CD4-positive, alpha-beta T cell treated with Interleukin-10 for 1 hour (primary cell): ENCODE results near the gene LCN6.
"Not testable (repeated sequence)": the region's sequence is repeated elsewhere in the genome, so short reads cannot be mapped to it uniquely, and the experiment has no call there.

Experiments
- DNase-seq: peaks from one replicate; pipeline ENCODE4 v3.0.0-alpha.2; 2020

LCN6 gene

DNA sequence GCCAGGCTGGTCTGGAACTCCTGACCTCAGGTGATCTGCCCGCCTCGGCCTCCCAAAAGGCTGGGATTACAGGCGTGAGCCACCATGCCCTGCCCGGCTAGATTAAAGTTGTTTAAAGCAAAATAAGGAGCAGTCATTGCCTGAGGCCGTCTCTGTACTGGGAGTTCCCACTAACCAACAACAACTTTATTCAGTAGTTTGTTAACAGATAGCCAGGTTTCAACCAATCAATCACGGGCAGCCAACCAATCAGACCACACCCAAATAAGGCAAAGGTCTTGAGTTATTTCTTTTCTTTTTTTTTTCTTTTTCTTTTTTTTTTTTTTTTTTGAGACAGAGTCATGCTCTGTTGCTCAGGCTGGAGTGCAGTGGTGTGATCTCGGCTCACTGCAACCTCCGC is 43.6 kb downstream of the LCN6 start:
- DNase-seq, result not testable (repeated sequence)

DNA sequence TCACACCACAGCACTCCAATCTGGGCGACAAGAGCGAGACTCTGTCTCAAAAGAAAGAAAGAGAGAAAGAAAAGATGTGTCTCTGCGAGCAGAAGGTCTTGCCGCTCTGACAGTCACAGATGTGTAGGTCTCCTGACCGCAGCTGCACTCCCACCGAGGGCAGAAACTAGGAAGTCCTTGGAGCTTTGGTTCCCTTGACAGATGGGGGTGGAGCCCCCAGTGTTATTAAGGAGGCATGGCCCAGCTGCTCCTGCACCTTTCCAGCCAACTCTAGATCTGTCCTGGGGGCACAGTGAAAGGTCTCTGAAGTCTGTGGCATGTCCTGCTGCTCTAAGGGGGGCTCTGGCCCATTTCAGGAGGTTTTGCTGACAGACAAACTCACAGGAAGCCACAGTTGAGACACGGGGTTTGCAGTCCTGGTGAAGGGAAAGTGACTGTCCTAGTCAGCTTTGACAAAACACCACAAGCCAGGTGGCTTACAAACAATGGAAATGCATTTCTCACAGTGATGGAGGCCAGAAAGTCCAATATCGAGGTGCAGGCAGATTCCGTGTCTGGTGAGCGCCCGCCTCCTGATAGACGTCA is 45.0 kb downstream of the LCN6 start:
- DNase-seq, result no peak

DNA sequence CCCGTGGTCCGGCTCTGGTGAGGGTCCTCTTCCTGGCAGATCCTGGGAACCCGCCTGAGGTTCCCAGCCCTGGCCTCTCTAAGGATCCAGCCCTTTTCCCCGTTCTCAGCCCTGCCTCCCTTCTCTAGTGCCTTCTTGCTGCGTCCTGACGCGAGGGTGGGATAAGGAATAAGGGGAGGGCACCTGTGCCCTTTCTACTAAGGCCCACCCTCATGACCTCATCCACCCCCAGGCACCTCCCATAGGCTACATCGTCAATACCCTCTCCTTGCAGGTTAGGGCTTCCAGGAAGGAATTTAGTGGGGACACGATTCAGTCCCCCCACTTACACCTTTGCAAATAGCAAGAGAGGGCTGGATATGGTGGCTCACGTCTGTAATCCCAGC is 46.7 kb downstream of the LCN6 start:
- DNase-seq, result no peak

DNA sequence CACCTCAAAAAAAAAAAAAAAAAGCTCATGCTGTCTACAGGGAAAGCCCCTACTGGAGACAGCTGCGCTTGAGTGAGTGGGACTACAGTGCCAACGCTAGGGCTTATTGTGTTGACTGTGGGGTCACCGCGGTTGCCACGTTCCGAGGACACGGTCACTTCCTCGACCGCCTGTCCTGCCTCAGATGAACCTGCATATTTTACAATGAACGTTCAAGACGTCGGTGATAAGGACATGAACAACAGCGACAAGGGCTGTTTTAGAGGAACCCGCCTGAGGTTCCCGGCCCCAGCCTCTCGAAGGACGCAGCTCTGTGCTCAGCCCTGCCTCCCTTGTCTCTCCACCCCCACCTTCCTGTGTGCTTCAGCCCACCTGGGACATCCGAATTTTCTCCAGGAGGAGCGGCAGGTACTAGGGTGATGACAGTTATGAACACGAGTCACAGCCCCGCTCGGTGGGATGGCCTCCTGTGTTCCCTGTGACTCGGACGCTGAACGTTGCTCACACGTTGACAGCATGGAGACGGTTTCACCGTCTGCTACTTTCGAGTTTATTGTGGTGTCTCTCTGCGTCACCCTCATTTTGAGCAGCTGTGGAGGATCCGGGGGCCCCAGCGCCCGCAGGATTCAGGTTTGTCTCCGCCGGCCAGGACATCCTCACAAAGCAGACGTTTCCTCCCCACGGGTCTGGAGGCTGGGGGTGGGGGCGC is 47.2 kb downstream of the LCN6 start:
- DNase-seq, result peak; percentile 52

DNA sequence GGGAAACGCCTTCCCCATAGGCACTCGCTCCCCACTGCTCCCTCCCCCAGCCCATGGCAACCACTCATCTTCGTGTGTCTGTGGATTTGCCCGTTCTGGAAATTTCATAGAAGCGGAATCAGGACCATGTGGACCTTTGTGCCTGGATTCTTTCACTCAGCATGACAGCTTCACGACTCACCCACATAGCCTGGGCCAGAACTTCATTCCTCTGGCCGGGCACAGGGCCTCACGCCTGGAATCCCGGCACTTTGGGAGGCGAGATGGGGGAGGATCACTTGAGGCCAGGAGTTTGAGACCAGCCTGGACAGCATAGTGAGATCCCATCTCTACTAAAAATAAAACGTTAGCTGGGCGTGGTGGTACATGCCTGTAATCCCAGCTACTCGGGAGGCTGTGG is 48.0 kb downstream of the LCN6 start:
- no peak for DNase-seq

- no peak for DNase-seq
Observed at GRCh38 chr9:136698635-136699246, 49.6 kb downstream of the LCN6 start.

- no peak for DNase-seq
Observed at GRCh38 chr9:136697821-136698526, 50.4 kb downstream of the LCN6 start.

- no peak for DNase-seq
Observed at GRCh38 chr9:136697146-136697820, 51.0 kb downstream of the LCN6 start.

DNA sequence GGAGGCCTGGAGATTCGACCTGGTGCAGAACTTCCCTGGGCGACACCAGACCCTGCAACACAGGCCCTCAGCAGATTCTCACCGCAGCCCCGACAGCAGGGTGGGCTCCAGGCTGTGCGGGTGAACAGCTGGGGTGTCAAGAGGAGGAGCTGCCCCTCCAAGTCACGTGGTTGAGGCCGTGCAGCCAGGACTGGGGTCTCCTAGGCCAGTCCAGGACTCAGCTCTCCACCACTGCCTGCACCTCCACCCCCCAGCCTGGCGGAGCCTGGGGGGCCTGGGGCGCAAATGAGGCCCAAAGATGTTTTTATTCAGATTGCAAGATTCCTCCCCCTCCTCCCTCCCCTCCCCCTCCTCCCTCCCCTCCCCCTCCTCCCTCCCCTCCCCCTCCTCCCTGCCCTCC is 51.8 kb downstream of the LCN6 start:
- no peak for DNase-seq

- DNase-seq, result no peak
Observed at GRCh38 chr9:136695955-136696354, 52.4 kb downstream of the LCN6 start.

GRCh38 chr9:136695435-136695895 is 52.9 kb downstream of the LCN6 start:
- no peak for DNase-seq

DNA sequence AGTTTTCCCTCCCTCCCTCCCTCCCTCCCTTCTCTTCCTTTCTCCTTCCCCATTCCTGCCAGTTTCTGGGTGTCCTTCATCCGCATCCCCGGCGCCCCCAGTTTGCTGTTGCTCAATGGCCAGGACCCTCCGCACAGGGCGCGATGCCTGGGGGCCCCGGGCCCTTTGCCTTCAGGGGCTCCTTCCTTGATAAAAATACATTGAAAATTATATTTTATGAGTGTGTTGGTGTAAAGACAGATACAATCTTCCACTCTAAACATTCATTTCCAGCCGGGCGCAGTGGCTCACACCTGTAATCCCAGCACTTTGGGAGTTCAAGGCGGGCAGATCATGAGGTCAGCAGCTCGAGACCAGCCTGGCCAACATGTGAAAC is 53.5 kb downstream of the LCN6 start:
- DNase-seq, result no peak

DNA sequence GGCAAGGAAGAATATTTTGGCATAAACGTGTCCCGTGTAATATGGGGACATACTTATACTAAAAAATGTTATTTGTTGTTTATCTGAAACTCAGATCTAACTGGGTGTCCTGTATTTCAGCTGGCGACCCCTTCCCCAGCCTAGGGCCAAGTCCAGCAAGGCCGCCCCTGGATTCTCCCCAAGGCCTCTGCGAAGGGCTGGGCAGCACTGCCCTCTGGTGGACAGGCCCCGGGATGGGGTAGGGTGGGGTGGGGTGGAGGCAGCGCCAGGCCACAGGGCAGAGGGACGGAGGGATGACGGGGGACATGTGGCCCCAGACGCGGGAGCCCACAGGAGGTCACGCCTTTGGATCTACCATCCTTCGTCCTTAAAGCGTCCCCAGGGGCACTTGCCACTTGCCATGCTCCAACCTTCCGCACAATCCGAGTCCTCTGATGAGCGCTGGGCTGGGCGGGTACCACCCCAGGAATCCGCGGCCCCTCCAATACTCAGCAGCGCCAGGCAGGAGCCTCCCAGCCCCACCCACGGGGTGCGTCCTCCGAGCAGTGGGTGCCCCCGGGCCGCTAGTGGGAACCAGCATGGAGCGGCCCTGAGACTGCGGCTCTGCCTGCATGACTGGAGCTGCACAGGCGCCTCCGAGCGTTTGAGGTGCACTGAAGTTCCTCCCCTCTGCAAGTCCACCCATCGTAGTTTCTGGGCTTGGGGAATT is 54.0 kb downstream of the LCN6 start:
- DNase-seq, result no peak
